Measurements from ENCODE around the gene KIAA1217.

Gene KIAA1217

GRCh38 chr10:24448351-24448999 lies 239.5 kb downstream of the KIAA1217 start:
- no peak for DNase-seq

GRCh38 chr10:24449321-24449740 lies 240.4 kb downstream of the KIAA1217 start:
- no peak for DNase-seq

GRCh38 chr10:24449769-24450310 lies 240.9 kb downstream of the KIAA1217 start:
- DNase-seq: no peak

GRCh38 chr10:24451325-24451820 lies 242.4 kb downstream of the KIAA1217 start:
- DNase-seq: no peak

GRCh38 chr10:24452030-24452429 lies 243.1 kb downstream of the KIAA1217 start:
- DNase-seq: no peak

- no peak for DNase-seq
Observed at GRCh38 chr10:24453404-24453830, 244.5 kb downstream of the KIAA1217 start.

GRCh38 chr10:24453973-24454372 lies 245.0 kb downstream of the KIAA1217 start:
- no peak for DNase-seq

GRCh38 chr10:24455447-24455846 lies 246.5 kb downstream of the KIAA1217 start:
- no peak for DNase-seq

GRCh38 chr10:24456322-24456721 lies 247.4 kb downstream of the KIAA1217 start:
- DNase-seq: no peak

GRCh38 chr10:24457661-24458318 lies 248.9 kb downstream of the KIAA1217 start:
- no peak for DNase-seq

- DNase-seq: no peak
Observed at GRCh38 chr10:24459836-24460235, 250.9 kb downstream of the KIAA1217 start.

- DNase-seq: no peak
Observed at GRCh38 chr10:24462291-24462813, 253.4 kb downstream of the KIAA1217 start.

- no peak for DNase-seq
Observed at GRCh38 chr10:24462889-24463552, 254.1 kb downstream of the KIAA1217 start.

GRCh38 chr10:24463611-24464426 lies 254.9 kb downstream of the KIAA1217 start:
- peak; percentile 6 to 27 for DNase-seq

- DNase-seq: no peak
Observed at GRCh38 chr10:24465124-24465874, 256.4 kb downstream of the KIAA1217 start.

GRCh38 chr10:24465891-24466818 lies 257.2 kb downstream of the KIAA1217 start:
- DNase-seq: peak; percentile 47 to 50

- no peak for DNase-seq
Observed at GRCh38 chr10:24467136-24467535, 258.2 kb downstream of the KIAA1217 start.

GRCh38 chr10:24467605-24468004 lies 258.7 kb downstream of the KIAA1217 start:
- DNase-seq: no peak

- DNase-seq: no peak
Observed at GRCh38 chr10:24468281-24468751, 259.4 kb downstream of the KIAA1217 start.

- DNase-seq: no peak
Observed at GRCh38 chr10:24469993-24470392, 261.1 kb downstream of the KIAA1217 start.

Data from stimulated activated CD4-positive, alpha-beta T cell treated with anti-CD3 and anti-CD28 coated beads, Interleukin-2, amount 100 ng/mL, for 24 hours (primary cell).